Testis (tissue), 3 donors: ENCODE results near the gene NHSL2. TPM values are rescaled to one million over a fixed set of nuclear protein-coding genes. Genes with fewer than 3 reads are reported as not detected.
A peak's percentile ranks its signal among the peaks of the same experiment; 100 is the strongest.

Experiments used
- DNase-seq: peaks from one replicate; pipeline ENCODE4 v3.0.0-alpha.2; 2019
- H3K27ac ChIP-seq, 2 donors: fragments of 200-600 bp; sonication (generic); one replicate each; pipeline ENCODE4 v1.5.1; 2019
- H3K27me3 ChIP-seq: fragments of 200-600 bp; sonication (generic); one replicate; pipeline ENCODE4 v1.5.1; 2019
- H3K36me3 ChIP-seq: fragments of 200-600 bp; sonication (generic); one replicate; pipeline ENCODE4 v1.5.1; 2017; ENCODE audit warnings: low read depth; ENCODE audit errors: missing control alignments
- H3K4me1 ChIP-seq: fragments of 200-600 bp; sonication (generic); one replicate; pipeline ENCODE4 v1.5.1; 2019
- H3K4me3 ChIP-seq, 2 donors: fragments of 200-600 bp; sonication (generic); one replicate each; pipeline ENCODE4 v1.5.1; 2017 to 2019
- H3K9me3 ChIP-seq: fragments of 200-600 bp; sonication (generic); one replicate; pipeline ENCODE4 v1.5.1; 2017
- CTCF ChIP-seq, 3 experiments: fragments of 450-650 bp in 2 of 3; fragments of 200-600 bp in 1 of 3; sonication (generic) in 1 of 3; IDR thresholded peaks; one replicate each; pipeline ENCODE4 v1.5.1; 2016 to 2019; ENCODE audit warnings: antibody characterized with exemption in 3 of 3, mild to moderate bottlenecking in 2 of 3, moderate library complexity in 1 of 3
- POLR2A ChIP-seq: fragments of 450-650 bp; IDR thresholded peaks from one replicate; pipeline ENCODE4 v1.6.1; 2017; ENCODE audit warnings: antibody characterized with exemption, mild to moderate bottlenecking, moderate library complexity
- WGBS, 2 donors: methylation state at CpG; one replicate each; pipeline ENCODE4 v1.1.5; 2018; 5-methylcytosine and 5-hydroxymethylcytosine counted together
- intact Hi-C: fragments of 100-400 bp; cut with DNase I; formaldehyde crosslinking; loops from one replicate; pipeline ENCODE4 v1.15.1; 2023; ENCODE audit warnings: low total_unique reads
- polyA plus RNA-seq: library from polyadenylated mRNA; stranded (reverse); fragments of 350-450 nt; fragmentation: Illumina TruSeq; extraction: RNeasy Lipid Tissue Mini Kit (QIAGEN cat#74804); gene quantifications from one replicate; pipeline ENCODE4 v1.2.3, GENCODE V29; 2014; ENCODE audit warnings: low read depth, low replicate concordance; ENCODE audit not compliant: insufficient read depth
- total RNA-seq, 2 donors: library from RNA; depleted of rRNA; stranded (reverse); fragments of >200 nt; gene quantifications; one replicate each; pipeline ENCODE4 v1.2.3, GENCODE V29; 2016

The NHSL2 gene
- total and polyA plus RNA-seq, 3 donors from 2014 or later, result 9.5 to 33.1 (median 32.5) TPM

DNA sequence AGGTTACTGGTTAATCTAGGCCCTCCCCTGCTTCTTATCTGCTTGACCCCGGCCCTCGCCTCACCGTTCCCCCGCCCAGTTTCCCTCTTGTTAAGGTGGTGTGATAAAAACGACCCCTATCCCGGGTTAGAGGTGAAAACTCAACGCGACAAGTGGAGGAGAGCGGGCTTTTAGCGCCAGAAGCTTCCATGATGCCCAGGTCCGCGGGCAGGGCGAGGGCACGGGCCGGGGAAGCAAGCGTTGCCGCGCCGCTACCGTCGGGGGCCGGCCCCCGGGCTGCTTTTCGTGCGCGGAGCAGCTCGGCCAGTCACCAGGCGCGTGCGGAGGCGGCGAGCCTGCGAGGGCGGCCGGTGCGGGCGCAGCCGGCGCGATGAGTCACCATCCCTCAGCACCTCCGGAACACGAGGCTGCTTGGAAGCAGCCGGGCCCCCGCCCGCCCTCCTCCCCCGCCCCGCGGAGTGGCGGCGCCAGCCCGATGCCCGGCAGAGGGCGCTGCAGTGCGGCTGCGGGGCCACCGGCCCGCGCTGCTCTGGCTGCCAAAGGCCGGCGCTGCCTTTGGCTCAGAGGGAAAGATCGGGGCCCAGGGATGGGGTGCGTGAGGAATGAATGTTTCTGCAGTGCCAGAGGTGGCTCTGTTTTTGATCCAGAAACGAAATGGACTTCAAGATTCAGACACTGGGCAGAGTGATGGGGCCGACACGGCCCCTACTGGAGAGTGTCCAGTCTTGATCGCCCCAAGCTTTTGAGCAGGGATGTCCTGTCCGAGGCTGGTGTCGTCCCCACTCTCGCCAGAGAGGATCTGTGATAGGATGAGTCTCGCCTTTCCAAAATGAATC lies 107.8 kb downstream of the NHSL2 start:
- H3K27ac ChIP-seq, result no peak overlapping the region
- DNase-seq, result peak; percentile 81
- H3K4me3 ChIP-seq, result peak overlapping the region in 1 of 2 donors; percentile 21
- H3K4me1 ChIP-seq, result peaks cover 2% of the 10 kb centered on the region
- H3K9me3 ChIP-seq, result no peaks in the 10 kb centered on the region
- no peaks in the 10 kb centered on the region for H3K36me3 ChIP-seq
- no peak for TF ChIP-seq POLR2A
- TF ChIP-seq CTCF (IDR thresholded peaks at IDR 0.05), result peak; percentile 70 to 81 (median 71)
- no peaks in the 10 kb centered on the region for H3K27me3 ChIP-seq
- intact Hi-C loops, result no loop called here
- WGBS, 2 donors, result 0 to 14% methylated on average over 1 to 15 of the region's 70 CpGs

GRCh38 chrX:72019487-72019886 lies 108.8 kb downstream of the NHSL2 start:
- H3K36me3 ChIP-seq, result no peaks in the 10 kb centered on the region
- H3K27me3 ChIP-seq, result no peaks in the 10 kb centered on the region
- intact Hi-C loops, result no loop called here
- peaks cover 2% of the 10 kb centered on the region for H3K4me1 ChIP-seq
- TF ChIP-seq CTCF (IDR thresholded peaks at IDR 0.05), result no peak
- no peak for TF ChIP-seq POLR2A
- no peak for DNase-seq
- H3K27ac ChIP-seq, result peak overlapping the region in 1 of 2 donors; percentile 53
- H3K4me3 ChIP-seq, result no peak overlapping the region
- WGBS, 2 donors, result 33 to 92% methylated on average over 2 to 3 of the region's 3 CpGs
- no peaks in the 10 kb centered on the region for H3K9me3 ChIP-seq

- 57 to 58% methylated on average over 1 to 3 of the region's 3 CpGs for WGBS, 2 donors
- Histone ChIP-seq H3K4me3 (no peak overlapping the region), H3K4me1 (peaks cover 2% of the 10 kb centered on the region), H3K27me3 (no peaks in the 10 kb centered on the region), H3K27ac (peak overlapping the region; percentile 39 to 53), H3K9me3 (no peaks in the 10 kb centered on the region), H3K36me3 (no peaks in the 10 kb centered on the region)
- peak; percentile 46 for DNase-seq
- TF ChIP-seq CTCF (IDR thresholded peaks at IDR 0.05) (no peak), POLR2A (no peak)
- intact Hi-C loops, result loop anchor here (5.0 kb wide), 1 partner anchor 102 kb away; no protein-coding TSS in a partner anchor
Observed at GRCh38 chrX:72020204-72020603, 109.6 kb downstream of the NHSL2 start.

DNA sequence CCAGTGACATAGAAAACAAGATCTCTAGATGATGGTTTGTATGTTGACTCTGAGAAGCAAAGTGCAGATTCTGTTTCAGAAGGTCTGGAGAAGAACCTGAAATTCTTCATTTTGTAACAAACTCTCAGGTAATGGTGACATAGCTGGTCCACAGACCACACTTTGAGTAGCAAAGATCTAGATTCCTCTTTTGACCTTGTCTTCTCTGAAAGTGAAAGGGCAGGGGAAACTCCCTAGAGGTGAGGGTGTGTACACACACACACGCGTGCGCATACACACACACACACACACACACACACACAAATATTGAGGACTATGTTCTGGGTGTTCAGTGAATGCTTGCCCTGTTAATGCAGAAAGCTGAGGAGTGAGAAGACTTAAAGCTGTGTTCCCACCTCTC lies 110.1 kb downstream of the NHSL2 start:
- 78% methylated on average over 3 of the region's 3 CpGs; no CpG with 5 or more reads in 1 of the 2 donors for WGBS, 2 donors
- DNase-seq, result no peak
- intact Hi-C loops, result loop anchor here (5.0 kb wide), 1 partner anchor 102 kb away; no protein-coding TSS in a partner anchor
- H3K9me3 ChIP-seq, result no peaks in the 10 kb centered on the region
- peaks cover 2% of the 10 kb centered on the region for H3K4me1 ChIP-seq
- H3K36me3 ChIP-seq, result no peaks in the 10 kb centered on the region
- H3K27ac ChIP-seq, result peak overlapping the region; percentile 39 to 53
- no peak for TF ChIP-seq POLR2A
- no peaks in the 10 kb centered on the region for H3K27me3 ChIP-seq
- no peak overlapping the region for H3K4me3 ChIP-seq

DNA sequence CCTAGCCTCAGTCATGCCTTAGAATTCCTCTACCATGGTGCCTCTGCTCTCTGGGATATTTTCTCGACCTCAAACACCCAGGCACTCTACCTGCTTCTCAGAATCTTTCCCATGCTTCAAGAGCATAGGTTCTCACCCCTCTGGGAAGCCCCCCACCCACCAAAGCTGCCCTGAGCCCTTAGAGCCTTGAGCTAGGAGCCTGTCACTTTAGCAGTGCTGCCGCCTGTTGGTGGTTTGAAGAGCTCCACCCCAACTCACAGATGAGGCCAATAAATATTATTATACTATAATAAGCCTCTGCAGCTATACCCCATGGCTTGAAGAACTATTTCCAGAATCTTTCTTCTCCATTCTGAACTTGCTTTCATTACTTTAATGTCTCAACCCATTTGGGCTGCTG lies 111.3 kb downstream of the NHSL2 start:
- WGBS, 2 donors, result 71 to 75% methylated on average over 2 of the region's 2 CpGs
- no peaks in the 10 kb centered on the region for H3K36me3 ChIP-seq
- no peak overlapping the region for H3K4me3 ChIP-seq
- intact Hi-C loops, result loop anchor here (5.0 kb wide), 1 partner anchor 100 kb away; no protein-coding TSS in a partner anchor
- no peak for DNase-seq
- no peaks in the 10 kb centered on the region for H3K9me3 ChIP-seq
- TF ChIP-seq CTCF (IDR thresholded peaks at IDR 0.05) (no peak), POLR2A (no peak)
- peaks cover 2% of the 10 kb centered on the region for H3K4me1 ChIP-seq
- H3K27me3 ChIP-seq, result no peaks in the 10 kb centered on the region
- no peak overlapping the region for H3K27ac ChIP-seq
